Stomach (tissue), 4 donors: Measurements from ENCODE around the gene DNAL4.

ENCODE experiments used
- EP300 ChIP-seq: sonication (generic); formaldehyde crosslinking; IDR thresholded peaks from one replicate; pipeline ENCODE4 v1.6.1; 2017; ENCODE audit warnings: antibody characterized with exemption
- POLR2A ChIP-seq, 4 donors: fragments of 450-650 bp; IDR thresholded peaks; one replicate each; pipeline ENCODE4 v1.6.1; 2016; ENCODE audit warnings: antibody characterized with exemption in 4 of 4, control low read depth in 2 of 4, mild to moderate bottlenecking in 1 of 4, moderate library complexity in 1 of 4
- TF ChIP-seq, protein P1 (sequence below), 7 experiments: fragments of 450-650 bp in 4 of 7; fragments of 200-600 bp in 3 of 7; sonication (generic) in 3 of 7; IDR thresholded peaks; one replicate each; pipeline ENCODE4 v1.5.1; 2016 to 2019; ENCODE audit warnings: antibody characterized with exemption in 7 of 7, control low read depth in 2 of 7, mild to moderate bottlenecking in 1 of 7

DNA sequence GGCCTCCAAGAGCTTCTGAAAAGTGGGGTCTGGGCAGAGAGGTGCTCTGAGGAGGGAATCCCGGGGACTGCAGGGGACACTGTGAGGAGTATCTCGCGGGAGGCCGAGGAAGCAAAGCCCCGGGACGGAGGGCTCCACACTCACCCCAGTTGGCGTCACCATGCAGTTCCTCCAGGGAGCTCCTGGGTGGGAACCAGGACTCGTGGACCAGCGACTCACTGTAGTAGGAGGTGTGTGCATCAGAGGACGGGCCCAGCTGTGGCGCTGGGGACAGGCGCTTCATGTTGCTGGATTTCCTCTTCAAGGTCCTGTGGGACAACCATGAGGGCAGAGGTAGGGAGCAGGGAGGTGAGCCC is 42.9 kb downstream of the DNAL4 start:
- TF ChIP-seq, protein P1, sequence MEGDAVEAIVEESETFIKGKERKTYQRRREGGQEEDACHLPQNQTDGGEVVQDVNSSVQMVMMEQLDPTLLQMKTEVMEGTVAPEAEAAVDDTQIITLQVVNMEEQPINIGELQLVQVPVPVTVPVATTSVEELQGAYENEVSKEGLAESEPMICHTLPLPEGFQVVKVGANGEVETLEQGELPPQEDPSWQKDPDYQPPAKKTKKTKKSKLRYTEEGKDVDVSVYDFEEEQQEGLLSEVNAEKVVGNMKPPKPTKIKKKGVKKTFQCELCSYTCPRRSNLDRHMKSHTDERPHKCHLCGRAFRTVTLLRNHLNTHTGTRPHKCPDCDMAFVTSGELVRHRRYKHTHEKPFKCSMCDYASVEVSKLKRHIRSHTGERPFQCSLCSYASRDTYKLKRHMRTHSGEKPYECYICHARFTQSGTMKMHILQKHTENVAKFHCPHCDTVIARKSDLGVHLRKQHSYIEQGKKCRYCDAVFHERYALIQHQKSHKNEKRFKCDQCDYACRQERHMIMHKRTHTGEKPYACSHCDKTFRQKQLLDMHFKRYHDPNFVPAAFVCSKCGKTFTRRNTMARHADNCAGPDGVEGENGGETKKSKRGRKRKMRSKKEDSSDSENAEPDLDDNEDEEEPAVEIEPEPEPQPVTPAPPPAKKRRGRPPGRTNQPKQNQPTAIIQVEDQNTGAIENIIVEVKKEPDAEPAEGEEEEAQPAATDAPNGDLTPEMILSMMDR (IDR thresholded peaks at IDR 0.05) = no peak
- TF ChIP-seq EP300 (no peak), POLR2A (IDR thresholded peaks at IDR 0.05) (no peak)
